SJSA1 (cell line): Measurements from ENCODE around the gene DNAH10. TPM values are rescaled to one million over a fixed set of nuclear protein-coding genes. Genes with fewer than 3 reads are reported as not detected.
A peak's percentile ranks its signal among the peaks of the same experiment; 100 is the strongest.
"Not testable (repeated sequence)": the region's sequence is repeated elsewhere in the genome, so short reads cannot be mapped to it uniquely, and the experiment has no call there.

ENCODE experiments used
- DNase-seq, 2 experiments: peaks; one replicate each; pipeline ENCODE4 v3.0.0-alpha.2; 2015 to 2020; ENCODE audit warnings: low spot score in 2 of 2, low read depth in 1 of 2
- H3K27ac ChIP-seq: fragments of 250-450 bp; sonication (Bioruptor Pico); 2 replicates; pipeline ENCODE4 v1.5.1; 2020; ENCODE audit warnings: mild to moderate bottlenecking, moderate library complexity
- H3K27me3 ChIP-seq: fragments of 250-450 bp; sonication (Bioruptor Pico); replicated peaks from 2 replicates; pipeline ENCODE4 v1.5.1; 2020; ENCODE audit warnings: mild to moderate bottlenecking, moderate library complexity
- H3K36me3 ChIP-seq: fragments of 250-450 bp; sonication (Bioruptor Pico); 2 replicates; pipeline ENCODE4 v1.5.1; 2020; ENCODE audit warnings: mild to moderate bottlenecking
- H3K4me1 ChIP-seq: fragments of 250-450 bp; sonication (Bioruptor Pico); replicated peaks from 2 replicates; pipeline ENCODE4 v1.6.1; 2021; ENCODE audit warnings: mild to moderate bottlenecking
- H3K4me3 ChIP-seq: fragments of 250-450 bp; sonication (Bioruptor Pico); 2 replicates; pipeline ENCODE4 v1.5.1; 2020; ENCODE audit warnings: mild to moderate bottlenecking
- H3K9me3 ChIP-seq: fragments of 250-450 bp; sonication (Bioruptor Pico); replicated peaks from 2 replicates; pipeline ENCODE4 v1.5.1; 2020; ENCODE audit warnings: mild to moderate bottlenecking
- total RNA-seq: library from RNA; depleted of rRNA; stranded (reverse); fragments of >200 nt; shearing (Covaris generic); gene quantifications from 2 replicates; pipeline ENCODE4 v1.2.3, GENCODE V29; 2014

Gene DNAH10
- total RNA-seq, 1 experiment from 2014 or later, result 1.00 TPM

DNA sequence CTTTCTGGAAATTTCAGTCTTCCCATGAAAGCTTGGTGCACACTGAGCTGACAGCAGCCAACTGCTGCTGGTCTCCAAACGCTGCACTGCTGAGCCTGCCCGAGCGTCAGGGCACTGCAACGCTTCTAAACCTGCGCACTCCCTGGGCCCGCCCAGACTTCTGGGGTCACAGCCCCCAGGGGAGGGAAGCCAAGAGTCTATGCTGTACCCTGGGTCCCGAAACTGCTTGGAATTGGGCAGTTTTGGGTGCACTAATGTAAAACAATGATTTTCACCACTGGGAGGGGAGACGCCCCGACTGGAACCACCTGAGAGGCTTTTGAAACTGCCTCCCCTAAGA lies 178.5 kb downstream of the DNAH10 start:
- Histone ChIP-seq H3K4me1 (peaks cover 51% of the 10 kb centered on the region), H3K4me3 (no peak overlapping the region), H3K27me3 (no peaks in the 10 kb centered on the region), H3K36me3 (peaks cover 54% of the 10 kb centered on the region), H3K9me3 (no peaks in the 10 kb centered on the region; the same call in 1 of the 2 replicates), H3K27ac (no peak overlapping the region)
- DNase-seq, result no peak

DNA sequence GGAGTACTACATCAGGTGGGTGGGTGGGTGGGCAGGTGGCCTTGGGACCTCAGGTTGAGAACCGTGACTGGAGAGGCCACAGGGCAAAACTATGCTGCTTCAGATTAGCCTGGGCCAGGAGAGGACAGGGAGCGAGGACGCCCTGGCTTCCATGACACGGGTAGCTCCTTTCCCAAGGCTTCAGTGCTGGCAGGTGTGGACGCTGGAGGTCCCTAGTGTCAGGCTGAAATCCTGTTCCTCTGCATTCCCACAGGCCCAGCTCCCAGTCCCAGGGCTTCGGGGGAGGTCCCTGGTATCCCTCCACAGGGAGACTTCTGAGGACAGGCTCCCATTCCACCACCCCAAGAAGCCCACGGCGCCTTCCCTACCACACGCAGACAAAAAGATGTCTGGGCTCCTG lies 178.9 kb downstream of the DNAH10 start:
- Histone ChIP-seq H3K27me3 (no peaks in the 10 kb centered on the region), H3K4me1 (peaks cover 51% of the 10 kb centered on the region), H3K36me3 (peaks cover 52% of the 10 kb centered on the region), H3K9me3 (no peaks in the 10 kb centered on the region; the same call in 1 of the 2 replicates), H3K27ac (peak overlapping the region; percentile 61; the same call in 1 of the 2 replicates), H3K4me3 (no peak overlapping the region)
- no peak for DNase-seq

DNA sequence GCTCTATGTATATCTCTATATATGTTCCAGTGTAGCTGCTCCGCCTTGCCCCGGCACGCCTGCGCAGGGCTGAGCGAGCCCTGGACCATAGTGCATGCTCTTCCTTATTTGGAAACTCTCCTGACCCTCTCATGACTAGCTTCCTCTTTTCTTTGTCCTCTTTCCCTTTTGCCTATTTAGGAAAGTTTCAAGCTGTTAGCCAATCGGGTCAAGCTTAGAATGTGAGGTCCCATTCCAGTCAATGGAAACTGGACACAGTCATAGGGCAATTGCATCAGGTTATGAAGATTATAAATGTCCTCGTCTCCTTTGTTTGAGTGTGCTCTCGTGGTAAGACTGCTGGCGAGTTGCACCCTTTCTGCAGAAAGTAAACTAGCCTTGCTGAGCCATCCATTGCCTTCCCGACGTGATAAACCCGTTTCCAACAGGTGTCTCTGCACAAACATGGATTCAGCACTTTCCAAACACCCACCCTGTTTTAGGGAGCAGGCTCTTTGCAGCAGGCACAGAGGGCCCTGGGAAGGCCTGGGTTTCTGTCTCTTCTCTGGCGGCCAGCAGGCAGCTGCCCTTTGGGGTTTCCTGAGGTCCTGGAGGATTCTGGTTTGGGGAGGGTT lies 179.6 kb downstream of the DNAH10 start:
- H3K9me3 ChIP-seq, result no peaks in the 10 kb centered on the region; the same call in 1 of the 2 replicates
- H3K27me3 ChIP-seq, result no peaks in the 10 kb centered on the region
- no peak overlapping the region for H3K4me3 ChIP-seq
- peak in 1 of 2 experiments; percentile 41 for DNase-seq
- peaks cover 51% of the 10 kb centered on the region for H3K4me1 ChIP-seq
- peak overlapping the region; percentile 61 for H3K27ac ChIP-seq
- H3K36me3 ChIP-seq, result peaks cover 45% of the 10 kb centered on the region

DNA sequence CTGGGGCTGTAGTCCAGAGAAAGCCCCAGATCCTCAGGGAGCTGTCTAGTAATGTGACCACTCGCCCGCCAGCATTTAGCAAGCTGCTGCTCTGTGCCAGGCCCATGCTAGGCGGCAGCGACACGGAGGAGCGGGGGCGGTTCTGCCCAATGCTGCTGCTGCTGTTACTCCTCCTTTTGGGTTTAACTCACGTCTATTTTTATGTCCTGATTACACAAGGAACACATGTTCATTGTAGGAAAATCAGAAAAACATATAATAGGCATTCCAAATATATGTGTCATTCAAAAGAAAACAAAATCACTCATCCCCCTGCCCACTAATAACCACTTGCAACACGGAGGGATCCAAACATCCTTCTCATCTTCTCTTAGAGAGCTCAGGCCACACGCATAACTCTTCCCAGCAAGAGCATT lies 180.1 kb downstream of the DNAH10 start:
- Histone ChIP-seq H3K27ac (peak overlapping the region; percentile 67), H3K36me3 (peaks cover 40% of the 10 kb centered on the region), H3K4me1 (peaks cover 50% of the 10 kb centered on the region), H3K27me3 (no peaks in the 10 kb centered on the region), H3K9me3 (no peaks in the 10 kb centered on the region; the same call in 1 of the 2 replicates), H3K4me3 (no peak overlapping the region)
- DNase-seq, result peak; percentile 82 to 91

DNA sequence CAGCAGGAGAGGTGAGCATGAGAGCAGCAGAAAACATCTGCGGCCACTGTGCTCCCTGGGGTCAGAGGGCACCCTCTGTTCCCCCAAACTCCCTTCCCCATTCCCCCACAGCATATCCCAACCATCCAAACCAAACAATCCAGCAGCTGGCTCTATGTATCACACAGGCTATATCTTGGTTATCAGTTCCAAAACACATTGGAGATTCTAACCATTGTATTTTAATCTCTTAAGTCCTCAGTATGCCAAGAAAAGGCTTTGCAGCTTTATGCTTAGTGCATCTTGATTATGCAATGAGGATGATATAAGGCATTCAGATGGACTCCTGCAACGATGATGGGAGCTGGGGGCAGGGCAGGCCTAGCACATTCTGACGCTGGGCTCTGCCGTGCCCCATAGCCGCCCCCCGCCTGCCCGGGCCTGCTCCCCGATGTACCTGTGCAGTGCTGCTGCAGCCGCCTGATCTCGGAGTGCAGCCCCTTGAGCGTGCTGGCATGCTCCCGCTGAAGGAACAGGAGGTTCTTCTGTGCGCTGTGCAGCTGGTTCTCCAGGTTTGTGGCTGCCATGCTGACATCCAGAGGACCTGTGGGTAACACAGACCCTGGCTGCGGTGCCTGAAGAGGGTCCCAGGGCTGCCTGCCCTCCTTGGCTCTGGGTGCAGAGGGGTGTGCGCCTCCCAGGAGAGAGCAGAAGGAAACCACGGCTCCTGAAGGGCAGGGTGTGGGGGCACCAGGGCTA lies 181.0 kb downstream of the DNAH10 start:
- Histone ChIP-seq H3K4me3 (no peak overlapping the region), H3K27ac (peak overlapping the region; percentile 67)
- DNase-seq, result no peak

DNA sequence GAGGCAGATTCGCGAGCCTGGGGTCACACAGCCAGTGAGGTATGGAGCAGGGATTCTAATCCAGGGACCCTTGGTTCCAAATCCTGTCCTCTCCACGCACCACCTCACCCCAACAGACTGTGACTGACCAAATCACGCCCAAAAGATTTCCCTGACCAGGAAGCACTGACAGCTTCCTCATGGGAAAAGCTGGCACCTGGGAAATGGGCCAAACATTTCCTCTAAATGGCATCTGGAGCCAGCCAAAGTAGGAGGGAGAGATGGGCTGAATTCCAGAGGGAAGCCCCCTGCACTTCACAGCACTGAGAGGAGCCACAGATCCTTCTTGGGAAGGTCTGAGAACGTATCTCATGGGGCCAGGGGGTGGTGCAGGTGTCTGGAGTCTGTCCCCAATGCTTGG lies 181.7 kb downstream of the DNAH10 start:
- Histone ChIP-seq H3K4me1 (peaks cover 34% of the 10 kb centered on the region), H3K27ac (no peak overlapping the region), H3K36me3 (peaks cover 37% of the 10 kb centered on the region), H3K27me3 (no peaks in the 10 kb centered on the region), H3K9me3 (no peaks in the 10 kb centered on the region; the same call in 1 of the 2 replicates), H3K4me3 (no peak overlapping the region)
- peak in 1 of 2 experiments; percentile 26 for DNase-seq

More for the DNA sequence above, 181.0 kb downstream of the DNAH10 start:
- H3K27me3 ChIP-seq, result no peaks in the 10 kb centered on the region
- no peaks in the 10 kb centered on the region; the same call in 1 of the 2 replicates for H3K9me3 ChIP-seq
- H3K36me3 ChIP-seq, result peaks cover 37% of the 10 kb centered on the region
- H3K4me1 ChIP-seq, result peaks cover 41% of the 10 kb centered on the region

DNA sequence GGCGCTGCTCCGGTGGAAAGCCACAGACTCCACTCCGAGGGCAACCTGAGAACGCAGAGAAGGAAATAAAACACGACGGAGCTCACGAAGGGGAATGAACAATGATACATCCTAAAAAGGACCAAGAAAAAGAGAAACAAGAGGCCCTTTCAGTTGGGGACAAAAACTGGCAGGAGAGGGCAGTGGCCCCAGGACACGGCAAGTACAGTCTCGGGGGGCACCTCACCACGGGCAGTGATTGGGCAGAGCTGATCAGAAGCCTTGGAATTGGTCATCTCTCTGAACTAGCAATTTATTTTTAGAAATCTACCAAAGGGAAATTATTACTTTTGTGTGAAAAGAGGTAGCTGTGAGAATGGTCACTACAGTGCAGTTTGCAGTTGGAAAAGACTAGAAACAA lies 182.6 kb downstream of the DNAH10 start:
- peaks cover 29% of the 10 kb centered on the region for H3K4me1 ChIP-seq
- H3K36me3 ChIP-seq, result peaks cover 33% of the 10 kb centered on the region
- no peak overlapping the region for H3K27ac ChIP-seq
- H3K27me3 ChIP-seq, result no peaks in the 10 kb centered on the region
- no peak for DNase-seq
- no peak overlapping the region for H3K4me3 ChIP-seq
- H3K9me3 ChIP-seq, result no peaks in the 10 kb centered on the region; the same call in 1 of the 2 replicates

DNA sequence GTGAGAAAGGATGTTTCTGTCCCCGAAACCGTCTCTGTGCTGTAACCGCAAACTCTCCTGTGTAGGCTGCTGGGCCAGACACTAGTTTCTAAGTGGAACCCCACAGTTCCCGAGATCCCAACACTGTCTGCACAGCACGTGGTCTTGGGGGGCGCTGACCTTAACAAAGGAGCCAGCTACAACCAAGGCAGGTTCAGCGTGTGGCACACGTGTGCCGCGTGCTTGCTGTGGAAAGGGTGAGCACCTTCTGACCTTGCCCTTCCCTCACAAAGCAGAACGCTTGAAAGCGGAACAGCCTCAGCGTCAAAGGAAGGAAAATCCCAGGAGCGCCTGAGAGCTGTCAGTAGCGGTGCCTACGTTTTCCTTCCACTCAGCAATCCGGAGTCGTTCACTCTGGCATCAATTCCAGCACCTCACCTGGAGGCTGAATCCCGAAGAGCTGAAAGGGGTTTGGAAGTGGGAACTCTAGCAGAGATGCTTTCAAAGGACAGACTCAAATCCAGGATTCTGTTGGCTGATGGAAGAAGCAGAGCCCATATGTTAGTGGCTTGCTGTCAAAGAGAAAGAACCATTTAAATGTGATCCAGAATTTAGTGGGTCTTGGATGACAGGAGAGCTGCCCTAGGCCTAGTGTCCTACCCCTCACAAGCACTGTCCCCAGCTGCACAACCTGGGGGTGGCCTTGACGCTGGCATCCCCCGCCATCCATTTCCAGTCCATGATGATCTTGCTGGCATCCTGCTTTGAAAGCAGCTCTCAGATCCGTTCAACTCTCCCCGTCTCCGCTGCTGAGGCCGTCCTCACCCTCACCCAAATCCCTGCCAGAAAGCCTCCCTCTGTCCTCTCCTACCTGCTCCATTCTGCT lies 183.4 kb downstream of the DNAH10 start:
- Histone ChIP-seq H3K4me3 (no peak overlapping the region), H3K4me1 (peaks cover 29% of the 10 kb centered on the region), H3K36me3 (peaks cover 27% of the 10 kb centered on the region), H3K9me3 (no peaks in the 10 kb centered on the region; the same call in 1 of the 2 replicates), H3K27me3 (no peaks in the 10 kb centered on the region), H3K27ac (no peak overlapping the region)
- DNase-seq, result peak in 1 of 2 experiments; percentile 11

DNA sequence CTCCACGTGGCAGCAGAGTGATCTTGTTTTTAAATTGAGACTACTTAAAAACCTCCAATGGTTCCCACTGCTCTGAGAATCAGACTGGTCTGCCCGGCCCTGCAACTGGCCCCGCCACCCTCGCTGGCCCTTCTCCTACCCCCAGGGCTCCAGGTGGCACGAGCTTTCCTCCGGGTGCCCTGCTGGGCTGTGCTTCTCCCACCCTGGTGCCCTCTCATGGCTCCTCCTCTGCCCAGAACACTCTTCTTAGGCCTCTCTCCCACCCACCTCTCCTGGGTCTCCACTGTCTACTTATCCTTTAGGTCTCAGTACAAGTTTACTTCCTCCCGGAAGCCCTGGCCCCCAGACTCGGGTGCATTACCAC lies 184.0 kb downstream of the DNAH10 start:
- Histone ChIP-seq H3K36me3 (peaks cover 25% of the 10 kb centered on the region), H3K27me3 (no peaks in the 10 kb centered on the region), H3K27ac (no peak overlapping the region), H3K9me3 (no peaks in the 10 kb centered on the region; the same call in 1 of the 2 replicates), H3K4me3 (no peak overlapping the region), H3K4me1 (peaks cover 28% of the 10 kb centered on the region)
- peak in 1 of 2 experiments; percentile 28 for DNase-seq

DNA sequence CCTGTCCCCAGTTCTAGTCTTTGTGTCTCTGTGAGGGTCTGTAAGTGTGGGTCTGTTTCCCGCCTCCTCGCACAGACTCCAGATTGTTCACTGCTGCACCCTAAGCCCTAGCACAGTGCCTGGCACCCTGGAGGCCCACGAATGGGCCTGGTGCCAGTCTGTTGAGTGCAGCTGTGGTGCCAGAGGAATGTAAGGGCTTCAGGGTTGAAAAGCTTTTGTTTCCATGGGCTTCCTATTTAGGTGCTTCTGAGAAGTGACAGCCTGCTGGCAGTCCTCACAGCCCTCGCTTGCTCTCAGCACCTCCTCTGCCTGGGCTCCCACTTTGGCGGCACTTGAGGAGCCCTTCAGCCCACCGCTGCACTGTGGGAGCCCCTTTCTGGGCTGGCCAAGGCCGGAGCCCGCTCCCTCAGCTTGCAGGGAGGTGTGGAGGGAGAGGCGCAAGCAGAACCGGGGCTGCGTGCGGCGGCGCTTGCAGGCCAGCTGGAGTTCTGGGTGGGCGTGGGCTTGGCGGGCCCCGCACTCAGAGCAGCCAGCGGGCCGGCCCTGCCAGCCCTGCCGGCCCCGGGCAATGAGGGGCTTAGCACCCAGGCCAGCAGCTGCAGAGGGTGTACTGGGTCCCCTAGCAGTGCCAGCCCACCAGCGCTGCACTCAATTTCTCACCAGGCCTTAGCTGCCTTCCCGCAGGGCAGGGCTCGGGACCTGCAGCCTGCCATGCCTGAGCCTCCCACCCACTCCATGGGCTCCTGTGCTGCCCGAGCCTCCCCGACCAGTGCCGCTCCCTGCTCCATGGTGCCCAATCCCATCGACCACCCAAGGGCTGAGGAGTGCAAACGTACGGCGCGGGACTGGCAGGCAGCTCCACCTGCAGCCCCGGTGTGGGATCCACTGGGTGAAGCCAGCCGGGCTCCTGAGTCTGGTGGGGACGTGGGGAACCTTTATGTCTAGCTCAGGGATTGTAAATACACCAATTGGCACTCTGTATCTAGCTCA lies 184.7 kb downstream of the DNAH10 start:
- H3K4me3 ChIP-seq, H3K9me3 ChIP-seq, H3K27ac ChIP-seq, H3K27me3 ChIP-seq: not testable (repeated sequence)
- DNase-seq, result peak in 1 of 2 experiments; percentile 20
- Histone ChIP-seq H3K4me1 (peaks cover 28% of the 10 kb centered on the region), H3K36me3 (peaks cover 18% of the 10 kb centered on the region)

DNA sequence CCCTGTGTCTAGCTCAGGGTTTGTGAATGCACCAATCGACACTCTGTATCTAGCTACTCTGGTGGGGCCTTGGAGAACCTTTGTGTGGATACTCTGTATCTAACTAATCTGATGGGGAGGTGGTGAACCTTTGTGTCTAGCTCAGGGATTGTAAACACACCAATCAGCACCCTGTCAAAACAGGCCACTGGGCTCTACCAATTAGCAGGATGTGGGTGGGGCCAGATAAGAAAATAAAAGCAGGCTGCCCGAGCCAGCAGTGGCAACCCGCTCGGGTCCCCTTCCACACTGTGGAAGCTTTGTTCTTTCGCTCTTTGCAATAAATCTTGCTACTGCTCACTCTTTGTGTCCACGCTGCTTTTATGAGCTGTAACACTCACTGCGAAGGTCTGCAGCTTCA lies 185.4 kb downstream of the DNAH10 start:
- Histone ChIP-seq H3K36me3 (peaks cover 15% of the 10 kb centered on the region), H3K4me1 (peaks cover 31% of the 10 kb centered on the region)
- not testable (repeated sequence) for H3K9me3 ChIP-seq, H3K27me3 ChIP-seq, H3K27ac ChIP-seq, H3K4me3 ChIP-seq, DNase-seq

DNA sequence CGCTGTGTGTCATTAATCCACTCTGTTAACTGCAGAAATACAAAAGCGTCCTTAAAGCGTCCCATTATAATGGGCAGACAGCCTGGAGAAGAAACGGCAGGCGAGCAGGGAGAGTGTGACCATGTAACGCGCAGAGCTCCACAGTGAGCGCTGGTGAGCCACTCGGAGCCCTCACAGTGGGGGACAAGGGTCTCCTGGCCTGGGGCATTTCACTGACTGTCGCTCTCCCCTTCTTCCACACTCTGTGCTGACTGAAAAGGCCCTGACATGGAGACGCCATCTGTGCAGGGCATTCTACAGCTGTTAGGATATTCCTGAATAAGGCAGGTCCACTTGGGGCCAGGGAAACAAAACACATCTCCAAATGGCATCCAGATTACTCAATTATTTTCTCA lies 186.3 kb downstream of the DNAH10 start:
- H3K4me1 ChIP-seq, result peaks cover 28% of the 10 kb centered on the region
- DNase-seq, result peak in 1 of 2 experiments; percentile 15
- no peak overlapping the region for H3K27ac ChIP-seq
- no peak overlapping the region for H3K4me3 ChIP-seq
- H3K9me3 ChIP-seq, result no peaks in the 10 kb centered on the region
- H3K36me3 ChIP-seq, result peaks cover 13% of the 10 kb centered on the region
- H3K27me3 ChIP-seq, result no peaks in the 10 kb centered on the region
